Measurements from ENCODE around the gene DNAJC13.

- TF ChIP-seq CTCF (IDR thresholded peaks at IDR 0.05) (no peak), POLR2A (IDR thresholded peaks at IDR 0.05) (no peak)
Measured at GRCh38 chr3:132381348-132381944, 35.9 kb upstream of the DNAJC13 start.

All from suprapubic skin (tissue), 3 donors.